Measurements from ENCODE around the gene FARS2.
A peak's percentile ranks its signal among the peaks of the same experiment; 100 is the strongest.

The FARS2 gene

GRCh38 chr6:5509106-5509505, 247.8 kb downstream of the FARS2 start:
- no peak for DNase-seq (ENCODE audit: low spot score)

GRCh38 chr6:5510331-5511133, 249.2 kb downstream of the FARS2 start:
- no peak for DNase-seq (ENCODE audit: low spot score)

- DNase-seq (ENCODE audit: low spot score), result peak; percentile 63
These were observed 250.6 kb downstream of the FARS2 start for GRCh38 chr6:5511954-5512353.

GRCh38 chr6:5512422-5512821, 251.1 kb downstream of the FARS2 start:
- no peak for DNase-seq (ENCODE audit: low spot score)

GRCh38 chr6:5513408-5513807, 252.1 kb downstream of the FARS2 start:
- DNase-seq (ENCODE audit: low spot score), result no peak

GRCh38 chr6:5514353-5514752, 253.0 kb downstream of the FARS2 start:
- no peak for DNase-seq (ENCODE audit: low spot score)

- no peak for DNase-seq (ENCODE audit: low spot score)
These were observed 253.9 kb downstream of the FARS2 start for GRCh38 chr6:5515200-5515599.

- DNase-seq (ENCODE audit: low spot score), result no peak
These were observed 254.7 kb downstream of the FARS2 start for GRCh38 chr6:5516036-5516435.

- DNase-seq (ENCODE audit: low spot score), result no peak
These were observed 256.5 kb downstream of the FARS2 start for GRCh38 chr6:5517796-5518195.

- DNase-seq (ENCODE audit: low spot score), result no peak
These were observed 257.7 kb downstream of the FARS2 start for GRCh38 chr6:5518936-5519491.

GRCh38 chr6:5520796-5521195, 259.5 kb downstream of the FARS2 start:
- no peak for DNase-seq (ENCODE audit: low spot score)

- DNase-seq (ENCODE audit: low spot score), result no peak
These were observed 260.0 kb downstream of the FARS2 start for GRCh38 chr6:5521322-5521721.

- DNase-seq (ENCODE audit: low spot score), result no peak
These were observed 260.8 kb downstream of the FARS2 start for GRCh38 chr6:5522147-5522546.

- DNase-seq (ENCODE audit: low spot score), result no peak
These were observed 262.8 kb downstream of the FARS2 start for GRCh38 chr6:5524110-5524509.

GRCh38 chr6:5525209-5525608, 263.9 kb downstream of the FARS2 start:
- DNase-seq (ENCODE audit: low spot score), result peak; percentile 77

GRCh38 chr6:5529015-5529414, 267.7 kb downstream of the FARS2 start:
- no peak for DNase-seq (ENCODE audit: low spot score)

GRCh38 chr6:5529733-5530132, 268.4 kb downstream of the FARS2 start:
- DNase-seq (ENCODE audit: low spot score), result peak; percentile 19

- no peak for DNase-seq (ENCODE audit: low spot score)
These were observed 269.8 kb downstream of the FARS2 start for GRCh38 chr6:5531161-5531560.

GRCh38 chr6:5531853-5532375, 270.6 kb downstream of the FARS2 start:
- DNase-seq (ENCODE audit: low spot score), result no peak

- no peak for DNase-seq (ENCODE audit: low spot score)
These were observed 271.6 kb downstream of the FARS2 start for GRCh38 chr6:5532941-5533340.

- DNase-seq (ENCODE audit: low spot score), result no peak
These were observed 273.3 kb downstream of the FARS2 start for GRCh38 chr6:5534643-5535042.

GRCh38 chr6:5536644-5537043, 275.3 kb downstream of the FARS2 start:
- no peak for DNase-seq (ENCODE audit: low spot score)

GRCh38 chr6:5537132-5537531, 275.8 kb downstream of the FARS2 start:
- peak; percentile 14 for DNase-seq (ENCODE audit: low spot score)

- DNase-seq (ENCODE audit: low spot score), result peak; percentile 81
These were observed 276.7 kb downstream of the FARS2 start for GRCh38 chr6:5537967-5538366.
